ENCODE data around the gene MAS1.

The MAS1 gene

DNA sequence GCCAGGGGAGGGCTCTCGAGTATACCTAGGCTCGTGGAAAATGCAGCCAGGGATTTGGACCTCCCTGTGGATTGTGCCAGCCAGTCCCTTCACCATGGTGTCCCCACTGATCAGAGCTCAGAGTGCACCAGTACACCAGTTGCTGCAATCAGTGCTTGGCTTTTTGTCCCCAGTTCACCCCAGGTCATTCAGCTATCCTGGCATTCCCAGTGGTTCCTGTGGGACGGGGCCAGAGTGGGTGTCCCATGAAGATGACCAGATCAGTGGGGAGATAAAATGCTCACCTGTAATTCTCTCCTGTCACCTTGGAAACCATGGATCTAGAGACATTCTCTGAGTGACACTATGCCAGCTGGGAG is 23.8 kb downstream of the MAS1 start:
- Histone ChIP-seq H3K9me3 (ENCODE audit: control insufficient read depth, insufficient read depth, low read length) (no peaks in the 10 kb centered on the region), H3K79me2 (ENCODE audit: control insufficient read depth, low read length) (no peaks in the 10 kb centered on the region), H3F3A (ENCODE audit: control insufficient read depth, insufficient read depth) (no peaks in the 10 kb centered on the region), H3K27ac (ENCODE audit: low read depth, low read length) (no peak overlapping the region), H3K4me3 (ENCODE audit: low read length) (no peak overlapping the region), H3K9me2 (replicated peaks; ENCODE audit: control insufficient read depth, low read length) (no peaks in the 10 kb centered on the region), H3K4me1 (ENCODE audit: control insufficient read depth, low read length) (no peaks in the 10 kb centered on the region), H3K36me3 (ENCODE audit: control insufficient read depth, low read length) (no peaks in the 10 kb centered on the region), H3K27me3 (ENCODE audit: control insufficient read depth, low read length) (peaks cover 21% of the 10 kb centered on the region; the same call in 1 of the 2 replicates), H3K4me2 (ENCODE audit: low read length) (no peak overlapping the region), H4K20me1 (ENCODE audit: control insufficient read depth, insufficient read depth, low read depth, low read length) (no peaks in the 10 kb centered on the region)
- no peak for TF ChIP-seq EZH2phosphoT487 (IDR thresholded peaks at IDR 0.05; ENCODE audit: borderline replicate concordance, low read length)

- Histone ChIP-seq H3K27me3 (ENCODE audit: control insufficient read depth, low read length) (peaks cover 20% of the 10 kb centered on the region; the same call in 1 of the 2 replicates), H3K27ac (ENCODE audit: low read depth, low read length) (no peak overlapping the region), H3K4me1 (ENCODE audit: control insufficient read depth, low read length) (no peaks in the 10 kb centered on the region), H3K9me2 (replicated peaks; ENCODE audit: control insufficient read depth, low read length) (no peaks in the 10 kb centered on the region), H3K4me2 (ENCODE audit: low read length) (no peak overlapping the region), H3F3A (ENCODE audit: control insufficient read depth, insufficient read depth) (no peaks in the 10 kb centered on the region), H3K9me3 (ENCODE audit: control insufficient read depth, insufficient read depth, low read length) (no peaks in the 10 kb centered on the region), H3K36me3 (ENCODE audit: control insufficient read depth, low read length) (no peaks in the 10 kb centered on the region), H3K4me3 (ENCODE audit: low read length) (no peak overlapping the region), H3K79me2 (ENCODE audit: control insufficient read depth, low read length) (no peaks in the 10 kb centered on the region), H4K20me1 (ENCODE audit: control insufficient read depth, insufficient read depth, low read depth, low read length) (no peaks in the 10 kb centered on the region)
- TF ChIP-seq EZH2phosphoT487 (IDR thresholded peaks at IDR 0.05; ENCODE audit: borderline replicate concordance, low read length) = no peak
- TF ChIP-seq CTCF (IDR thresholded peaks at IDR 0.05; ENCODE audit: low read depth, low read length, poor library complexity, severe bottlenecking) = no peak
Observed at GRCh38 chr6:159915397-159915796, 24.6 kb downstream of the MAS1 start.

- no peak overlapping the region for H3K4me2 ChIP-seq (ENCODE audit: low read length)
- no peaks in the 10 kb centered on the region for H3K9me3 ChIP-seq (ENCODE audit: control insufficient read depth, insufficient read depth, low read length)
- TF ChIP-seq EZH2phosphoT487 (IDR thresholded peaks at IDR 0.05; ENCODE audit: borderline replicate concordance, low read length) (no peak), CTCF (IDR thresholded peaks at IDR 0.05; ENCODE audit: low read depth, low read length, poor library complexity, severe bottlenecking) (no peak)
Observed at GRCh38 chr6:159916237-159916636, 25.4 kb downstream of the MAS1 start.

DNA sequence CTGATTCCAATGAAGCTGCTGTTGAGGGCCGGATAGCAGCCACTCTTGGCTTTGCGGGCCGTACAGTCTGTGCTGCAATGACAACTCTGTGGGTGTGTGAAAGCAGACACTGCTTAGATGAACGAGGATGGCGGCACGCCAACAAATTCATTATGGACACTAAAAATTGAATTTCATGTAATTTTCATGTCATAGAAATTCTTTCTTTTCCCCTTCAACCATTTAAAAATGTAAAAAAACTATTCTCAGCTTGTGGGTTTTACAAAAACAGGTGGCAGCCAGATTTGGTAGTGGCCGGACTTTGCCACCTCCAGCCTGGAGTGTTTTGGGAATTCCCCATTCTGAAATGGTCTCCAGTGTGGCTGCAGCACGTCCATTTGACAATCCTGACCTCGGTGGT is 26.0 kb downstream of the MAS1 start:
- no peaks in the 10 kb centered on the region for H3K79me2 ChIP-seq (ENCODE audit: control insufficient read depth, low read length)
- peaks cover 17% of the 10 kb centered on the region; the same call in 1 of the 2 replicates for H3K27me3 ChIP-seq (ENCODE audit: control insufficient read depth, low read length)
- H3K4me1 ChIP-seq (ENCODE audit: control insufficient read depth, low read length) = no peaks in the 10 kb centered on the region
- TF ChIP-seq CTCF (IDR thresholded peaks at IDR 0.05; ENCODE audit: low read depth, low read length, poor library complexity, severe bottlenecking) (no peak), EZH2phosphoT487 (IDR thresholded peaks at IDR 0.05; ENCODE audit: borderline replicate concordance, low read length) (no peak)
- no peaks in the 10 kb centered on the region for H3K9me3 ChIP-seq (ENCODE audit: control insufficient read depth, insufficient read depth, low read length)
- no peaks in the 10 kb centered on the region for H4K20me1 ChIP-seq (ENCODE audit: control insufficient read depth, insufficient read depth, low read depth, low read length)
- H3K27ac ChIP-seq (ENCODE audit: low read depth, low read length) = no peak overlapping the region
- H3F3A ChIP-seq (ENCODE audit: control insufficient read depth, insufficient read depth) = no peaks in the 10 kb centered on the region
- H3K4me2 ChIP-seq (ENCODE audit: low read length) = no peak overlapping the region
- no peaks in the 10 kb centered on the region for H3K9me2 ChIP-seq (replicated peaks; ENCODE audit: control insufficient read depth, low read length)
- H3K4me3 ChIP-seq (ENCODE audit: low read length) = no peak overlapping the region
- no peaks in the 10 kb centered on the region for H3K36me3 ChIP-seq (ENCODE audit: control insufficient read depth, low read length)

More at GRCh38 chr6:159916237-159916636, 25.4 kb downstream of the MAS1 start:
- Histone ChIP-seq H3K27ac (ENCODE audit: low read depth, low read length) (no peak overlapping the region), H3K27me3 (ENCODE audit: control insufficient read depth, low read length) (peaks cover 18% of the 10 kb centered on the region; the same call in 1 of the 2 replicates), H4K20me1 (ENCODE audit: control insufficient read depth, insufficient read depth, low read depth, low read length) (no peaks in the 10 kb centered on the region), H3F3A (ENCODE audit: control insufficient read depth, insufficient read depth) (no peaks in the 10 kb centered on the region), H3K36me3 (ENCODE audit: control insufficient read depth, low read length) (no peaks in the 10 kb centered on the region), H3K9me2 (replicated peaks; ENCODE audit: control insufficient read depth, low read length) (no peaks in the 10 kb centered on the region), H3K4me1 (ENCODE audit: control insufficient read depth, low read length) (no peaks in the 10 kb centered on the region), H3K4me3 (ENCODE audit: low read length) (no peak overlapping the region), H3K79me2 (ENCODE audit: control insufficient read depth, low read length) (no peaks in the 10 kb centered on the region)
